ENCODE data around the gene ABR. TPM values are rescaled to one million over a fixed set of nuclear protein-coding genes. Genes with fewer than 3 reads are reported as not detected.
"Not testable (repeated sequence)": the region's sequence is repeated elsewhere in the genome, so short reads cannot be mapped to it uniquely, and the experiment has no call there.

ABR gene
- total RNA-seq, 1 donor from 2014 or later = 92.7 TPM

DNA sequence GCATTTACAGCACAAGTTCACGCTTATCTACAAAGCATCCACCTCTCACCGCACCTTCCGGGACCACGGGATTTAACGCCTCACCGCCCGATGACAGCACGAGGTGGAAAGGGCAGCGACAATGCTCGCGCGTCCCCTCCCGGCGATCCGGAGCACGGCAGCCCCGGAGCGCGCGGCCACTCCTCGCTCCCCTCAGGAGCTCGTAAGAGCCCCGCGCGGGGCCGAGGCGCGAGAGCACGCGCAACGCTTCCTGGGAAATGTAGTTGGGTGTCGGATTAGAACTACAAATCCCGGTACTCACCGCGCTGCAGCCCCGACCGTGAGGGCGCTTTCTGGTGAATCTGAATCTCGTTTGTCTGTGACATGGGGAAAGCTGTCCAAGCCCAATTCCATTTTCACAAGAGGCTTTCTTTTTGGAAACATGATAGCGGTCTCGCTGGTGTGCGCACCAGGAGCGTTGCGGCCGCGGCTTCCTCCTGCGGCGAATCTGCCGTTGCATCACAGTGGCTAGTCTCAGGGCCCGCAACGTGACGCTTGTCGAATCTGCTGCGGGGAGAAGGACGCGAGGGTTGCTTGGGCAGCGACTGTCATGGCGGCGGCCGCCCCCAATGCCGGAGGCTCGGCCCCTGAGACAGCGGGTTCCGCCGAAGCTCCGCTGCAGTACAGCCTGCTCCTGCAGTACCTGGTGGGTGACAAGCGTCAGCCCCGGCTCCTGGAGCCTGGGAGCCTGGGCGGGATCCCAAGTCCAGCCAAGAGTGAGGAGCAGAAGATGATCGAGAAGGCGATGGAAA is 183.0 kb downstream of the ABR start, which contains the start of gene TIMM22:
Gene TIMM22 (plus strand): TSS at position 576 of the 791 bp plus-strand sequence. CDS start 14 bp downstream, at position 590.
- H3K27ac ChIP-seq = no peak within 1 kb of the TSS
- no peak for TF ChIP-seq EZH2phosphoT487 (IDR thresholded peaks at IDR 0.05)
- no peak for TF ChIP-seq EZH2 (IDR thresholded peaks at IDR 0.05)
- TF ChIP-seq, protein P1, sequence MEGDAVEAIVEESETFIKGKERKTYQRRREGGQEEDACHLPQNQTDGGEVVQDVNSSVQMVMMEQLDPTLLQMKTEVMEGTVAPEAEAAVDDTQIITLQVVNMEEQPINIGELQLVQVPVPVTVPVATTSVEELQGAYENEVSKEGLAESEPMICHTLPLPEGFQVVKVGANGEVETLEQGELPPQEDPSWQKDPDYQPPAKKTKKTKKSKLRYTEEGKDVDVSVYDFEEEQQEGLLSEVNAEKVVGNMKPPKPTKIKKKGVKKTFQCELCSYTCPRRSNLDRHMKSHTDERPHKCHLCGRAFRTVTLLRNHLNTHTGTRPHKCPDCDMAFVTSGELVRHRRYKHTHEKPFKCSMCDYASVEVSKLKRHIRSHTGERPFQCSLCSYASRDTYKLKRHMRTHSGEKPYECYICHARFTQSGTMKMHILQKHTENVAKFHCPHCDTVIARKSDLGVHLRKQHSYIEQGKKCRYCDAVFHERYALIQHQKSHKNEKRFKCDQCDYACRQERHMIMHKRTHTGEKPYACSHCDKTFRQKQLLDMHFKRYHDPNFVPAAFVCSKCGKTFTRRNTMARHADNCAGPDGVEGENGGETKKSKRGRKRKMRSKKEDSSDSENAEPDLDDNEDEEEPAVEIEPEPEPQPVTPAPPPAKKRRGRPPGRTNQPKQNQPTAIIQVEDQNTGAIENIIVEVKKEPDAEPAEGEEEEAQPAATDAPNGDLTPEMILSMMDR (IDR thresholded peaks at IDR 0.05) = peak; percentile 94
- peaks cover 10% of the 10 kb centered on the region for H3K27me3 ChIP-seq
- H3K27ac Mint-ChIP-seq = peak within 1 kb of the TSS; percentile 100
- H3K4me2 ChIP-seq = peak within 1 kb of the TSS; percentile 83
- H3K36me3 Mint-ChIP-seq = peaks cover 10% of the 10 kb centered on the region
- peaks cover 10% of the 10 kb centered on the region for H4K20me1 ChIP-seq (ENCODE audit: low read depth)
- H3K9ac ChIP-seq = peak within 1 kb of the TSS; percentile 94
- H3F3A ChIP-seq (ENCODE audit: low read depth) = peaks cover 5% of the 10 kb centered on the region
- H3K79me2 ChIP-seq (ENCODE audit: low read depth) = peaks cover 14% of the 10 kb centered on the region
- no peaks in the 10 kb centered on the region for H3K27me3 Mint-ChIP-seq (ENCODE audit: insufficient read depth, low read depth)
- no peaks in the 10 kb centered on the region for H3K9me3 Mint-ChIP-seq
- H3K4me3 ChIP-seq = peak within 1 kb of the TSS; percentile 95
- H3K4me1 ChIP-seq = peaks cover 4% of the 10 kb centered on the region
- no peaks in the 10 kb centered on the region for H3K36me3 ChIP-seq
- DNase-seq (ENCODE audit: low spot score) = peak; percentile 100
- peaks cover 11% of the 10 kb centered on the region for H3K4me1 Mint-ChIP-seq
- peak within 1 kb of the TSS; percentile 97 for H3K4me3 Mint-ChIP-seq
- H2AFZ ChIP-seq (replicated peaks) = peak within 1 kb of the TSS; percentile 99
- H3K9me3 ChIP-seq (ENCODE audit: low read depth) = no peaks in the 10 kb centered on the region

DNA sequence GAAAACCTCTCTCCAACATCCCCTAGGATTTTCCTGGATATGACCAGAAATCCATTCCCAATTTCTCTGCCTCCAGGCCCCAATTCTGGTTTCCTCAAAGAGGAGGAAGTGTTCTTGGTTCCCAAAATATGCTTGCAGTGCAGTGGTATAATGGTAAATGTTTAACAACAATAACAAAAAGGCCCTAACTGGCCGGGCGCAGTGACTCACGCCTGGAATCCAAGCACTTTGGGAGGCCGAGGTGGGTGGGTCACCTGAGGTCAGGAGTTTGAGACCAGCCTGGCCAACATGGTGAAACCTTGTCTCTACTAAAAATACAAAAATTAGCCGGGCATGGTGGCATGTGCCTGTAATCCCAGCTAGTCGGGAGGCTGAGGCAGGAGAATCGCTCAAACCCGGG is 184.5 kb downstream of the ABR start:
- not testable (repeated sequence) for H3K9me3 ChIP-seq (ENCODE audit: low read depth); H3K4me3 Mint-ChIP-seq; H3K9ac ChIP-seq; H3K27ac ChIP-seq; H3K27me3 Mint-ChIP-seq (ENCODE audit: insufficient read depth, low read depth); H3K36me3 ChIP-seq; H2AFZ ChIP-seq (replicated peaks); H3K4me3 ChIP-seq; H3K27ac Mint-ChIP-seq; H3K9me3 Mint-ChIP-seq; H3K4me1 ChIP-seq; DNase-seq (ENCODE audit: low spot score); H3K36me3 Mint-ChIP-seq; H3K4me2 ChIP-seq; H3F3A ChIP-seq (ENCODE audit: low read depth)
- Histone ChIP-seq H3K79me2 (ENCODE audit: low read depth) (peaks cover 14% of the 10 kb centered on the region), H3K27me3 (peaks cover 10% of the 10 kb centered on the region), H4K20me1 (ENCODE audit: low read depth) (peaks cover 10% of the 10 kb centered on the region)
- peaks cover 11% of the 10 kb centered on the region for H3K4me1 Mint-ChIP-seq

GRCh38 chr17:992933-993332 is 186.8 kb downstream of the ABR start:
- TF ChIP-seq, protein P1 (IDR thresholded peaks at IDR 0.05) = no peak
- TF ChIP-seq EZH2 (IDR thresholded peaks at IDR 0.05) (no peak), EZH2phosphoT487 (IDR thresholded peaks at IDR 0.05) (no peak)
- Histone ChIP-seq H3K4me3 (no peak overlapping the region), H2AFZ (replicated peaks) (no peak overlapping the region), H3K4me2 (no peak overlapping the region), H3K4me1 (peaks cover 3% of the 10 kb centered on the region), H3K79me2 (ENCODE audit: low read depth) (peaks cover 10% of the 10 kb centered on the region), H4K20me1 (ENCODE audit: low read depth) (peaks cover 4% of the 10 kb centered on the region), H3K27me3 (peaks cover 10% of the 10 kb centered on the region), H3F3A (ENCODE audit: low read depth) (no peaks in the 10 kb centered on the region), H3K27ac (no peak overlapping the region), H3K9ac (no peak overlapping the region), H3K9me3 (ENCODE audit: low read depth) (no peaks in the 10 kb centered on the region), H3K36me3 (no peaks in the 10 kb centered on the region)
- H3K4me3 Mint-ChIP-seq = no peak overlapping the region
- peaks cover 3% of the 10 kb centered on the region for H3K4me1 Mint-ChIP-seq
- H3K36me3 Mint-ChIP-seq = no peaks in the 10 kb centered on the region
- no peak overlapping the region for H3K27ac Mint-ChIP-seq
- H3K27me3 Mint-ChIP-seq (ENCODE audit: insufficient read depth, low read depth) = no peaks in the 10 kb centered on the region
- no peak for DNase-seq (ENCODE audit: low spot score)
- H3K9me3 Mint-ChIP-seq = no peaks in the 10 kb centered on the region

- Histone ChIP-seq H3K4me2 (no peak overlapping the region), H3K36me3 (no peaks in the 10 kb centered on the region), H3K9me3 (ENCODE audit: low read depth) (no peaks in the 10 kb centered on the region), H3F3A (ENCODE audit: low read depth) (no peaks in the 10 kb centered on the region), H3K4me1 (no peaks in the 10 kb centered on the region), H3K4me3 (no peak overlapping the region), H3K9ac (no peak overlapping the region), H4K20me1 (ENCODE audit: low read depth) (no peaks in the 10 kb centered on the region), H3K27me3 (no peaks in the 10 kb centered on the region), H3K79me2 (ENCODE audit: low read depth) (no peaks in the 10 kb centered on the region), H2AFZ (replicated peaks) (no peak overlapping the region), H3K27ac (no peak overlapping the region)
- Mint-ChIP-seq H3K36me3 (no peaks in the 10 kb centered on the region), H3K27ac (peak overlapping the region; percentile 36), H3K4me1 (no peaks in the 10 kb centered on the region), H3K4me3 (no peak overlapping the region), H3K27me3 (ENCODE audit: insufficient read depth, low read depth) (peaks cover 4% of the 10 kb centered on the region), H3K9me3 (no peaks in the 10 kb centered on the region)
- no peak for TF ChIP-seq EZH2phosphoT487 (IDR thresholded peaks at IDR 0.05)
- TF ChIP-seq, protein P1 (IDR thresholded peaks at IDR 0.05) = no peak
- TF ChIP-seq EZH2 (IDR thresholded peaks at IDR 0.05) = no peak
- DNase-seq (ENCODE audit: low spot score) = no peak
Observed at GRCh38 chr17:988561-988960, 191.2 kb downstream of the ABR start.
